ENCODE results near the gene SH3PXD2B. TPM values are rescaled to one million over a fixed set of nuclear protein-coding genes. Genes with fewer than 3 reads are reported as not detected.

SH3PXD2B gene
- total and polyA plus RNA-seq, 2 of the 4 experiments (the other 2 are of a cell fraction): 8.2 to 14.4 TPM

DNA sequence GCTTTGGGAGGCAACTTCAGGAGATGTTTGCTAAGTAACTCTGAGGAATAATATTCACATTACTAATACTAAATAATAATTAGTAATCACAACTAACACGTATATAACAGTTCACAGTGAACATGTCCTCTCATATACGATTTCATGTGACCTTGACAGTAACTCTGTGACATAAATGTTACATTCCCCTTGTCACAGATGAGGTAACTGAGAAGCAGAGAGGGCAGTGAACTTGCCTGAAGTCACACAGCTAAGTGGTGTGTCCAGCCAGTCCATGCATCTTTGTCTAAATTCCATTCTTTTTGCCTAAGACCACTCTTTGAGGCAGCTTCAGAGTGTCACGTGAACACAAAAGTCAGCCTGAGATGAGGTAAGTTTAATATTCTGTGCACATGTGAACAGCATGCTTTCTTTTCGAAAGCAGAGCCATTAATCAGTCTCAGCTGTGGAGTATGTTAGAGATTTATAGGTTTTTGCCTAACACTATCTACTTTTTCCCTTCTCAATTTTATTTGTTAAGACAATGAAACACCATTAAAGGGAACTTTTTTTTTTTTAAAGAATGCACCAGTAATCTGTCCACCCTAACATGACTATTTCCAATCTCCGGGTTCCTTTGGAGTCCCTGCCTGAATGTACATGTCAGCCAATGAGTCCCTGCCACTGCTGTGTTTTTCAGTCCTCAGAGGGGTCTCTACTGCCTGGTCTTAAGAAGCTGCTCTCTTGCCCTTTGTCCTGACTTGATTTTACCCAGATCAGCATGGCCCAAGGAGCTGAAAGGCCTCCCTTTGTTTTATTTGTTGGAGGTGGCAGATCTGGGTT is 43.5 kb downstream of the SH3PXD2B start (continued):
- TF ChIP-seq, protein P1, sequence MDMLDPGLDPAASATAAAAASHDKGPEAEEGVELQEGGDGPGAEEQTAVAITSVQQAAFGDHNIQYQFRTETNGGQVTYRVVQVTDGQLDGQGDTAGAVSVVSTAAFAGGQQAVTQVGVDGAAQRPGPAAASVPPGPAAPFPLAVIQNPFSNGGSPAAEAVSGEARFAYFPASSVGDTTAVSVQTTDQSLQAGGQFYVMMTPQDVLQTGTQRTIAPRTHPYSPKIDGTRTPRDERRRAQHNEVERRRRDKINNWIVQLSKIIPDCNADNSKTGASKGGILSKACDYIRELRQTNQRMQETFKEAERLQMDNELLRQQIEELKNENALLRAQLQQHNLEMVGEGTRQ (IDR thresholded peaks at IDR 0.05; ENCODE audit: low read depth, low read length): no peak

DNA sequence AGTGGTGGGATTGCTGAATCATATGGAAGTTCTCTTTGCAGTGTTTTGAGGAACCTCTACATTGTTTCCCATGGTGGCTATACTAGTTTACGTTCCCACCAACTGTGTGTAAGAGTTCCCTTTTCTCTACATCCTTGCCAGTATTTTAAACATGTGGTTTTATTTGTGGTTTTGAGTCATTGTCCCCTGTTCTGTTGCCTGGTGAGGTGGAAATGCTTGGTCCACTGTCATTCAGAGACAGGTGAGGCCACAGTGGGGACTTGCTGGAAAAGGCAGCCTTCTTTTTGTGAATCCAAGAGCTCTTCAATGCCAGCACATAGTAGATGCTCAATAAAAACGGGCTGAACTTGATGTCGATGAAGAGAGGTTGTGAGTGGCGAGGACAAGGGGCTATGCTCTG is 44.2 kb downstream of the SH3PXD2B start:
- no peak overlapping the region for H3K56ac ChIP-seq (ENCODE audit: extremely low read depth, insufficient read depth, low read length)
- H3K14ac ChIP-seq (replicated peaks; ENCODE audit: low read depth, low read length): no peak overlapping the region
- ChIA-PET POLR2A (ENCODE audit: unreplicated experiment) (no interaction called here), CTCF (no interaction called here)
- H3K27me3 ChIP-seq (ENCODE audit: control insufficient read depth, insufficient read depth, low read length): no peaks in the 10 kb centered on the region
- H3K9me1 ChIP-seq (ENCODE audit: insufficient read depth, low read length): peaks cover 36% of the 10 kb centered on the region
- no peak overlapping the region for H4K91ac ChIP-seq (ENCODE audit: insufficient read depth, low read depth, low read length)
- peaks cover 42% of the 10 kb centered on the region; the same call in 1 of the 2 replicates for H4K20me1 ChIP-seq (ENCODE audit: insufficient read depth, low read length)
- no peak overlapping the region for H3K18ac ChIP-seq (ENCODE audit: low read depth, low read length)
- no peak overlapping the region for H2BK20ac ChIP-seq (ENCODE audit: low read depth, low read length)
- dilution Hi-C loops (cut with HindIII; ENCODE audit: low sequenced_read_pairs, unreplicated experiment): no loop called here
- DNase-seq (peak; percentile 87), ATAC-seq (ENCODE audit: low read depth) (no peak)
- H2AK9ac ChIP-seq (replicated peaks; ENCODE audit: low read depth, low read length, poor library complexity): no peak overlapping the region
- peaks cover 31% of the 10 kb centered on the region for H3K4me1 ChIP-seq (ENCODE audit: control insufficient read depth, insufficient read depth, low read length)
- H3K4me3 ChIP-seq (ENCODE audit: insufficient read depth, low read depth, low read length): no peak overlapping the region
- no TSS peak for BruUV-seq (replicated peaks)
- no peak overlapping the region for H2BK120ac ChIP-seq (ENCODE audit: low read depth, low read length)
- TF ChIP-seq CEBPB (IDR thresholded peaks at IDR 0.05; ENCODE audit: low read depth, low read length): peak; percentile 9; the same call in 1 of the 2 replicates
- TF ChIP-seq MXI1 (IDR thresholded peaks at IDR 0.05; ENCODE audit: borderline replicate concordance, low read depth, low read length): no peak
- no peak for TF ChIP-seq RFX5 (IDR thresholded peaks at IDR 0.05; ENCODE audit: low read depth, low read length)
- TF ChIP-seq, protein P2, sequence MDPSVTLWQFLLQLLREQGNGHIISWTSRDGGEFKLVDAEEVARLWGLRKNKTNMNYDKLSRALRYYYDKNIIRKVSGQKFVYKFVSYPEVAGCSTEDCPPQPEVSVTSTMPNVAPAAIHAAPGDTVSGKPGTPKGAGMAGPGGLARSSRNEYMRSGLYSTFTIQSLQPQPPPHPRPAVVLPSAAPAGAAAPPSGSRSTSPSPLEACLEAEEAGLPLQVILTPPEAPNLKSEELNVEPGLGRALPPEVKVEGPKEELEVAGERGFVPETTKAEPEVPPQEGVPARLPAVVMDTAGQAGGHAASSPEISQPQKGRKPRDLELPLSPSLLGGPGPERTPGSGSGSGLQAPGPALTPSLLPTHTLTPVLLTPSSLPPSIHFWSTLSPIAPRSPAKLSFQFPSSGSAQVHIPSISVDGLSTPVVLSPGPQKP (IDR thresholded peaks at IDR 0.05; ENCODE audit: borderline replicate concordance, low read depth, low read length): no peak
- TF ChIP-seq FOS (IDR thresholded peaks at IDR 0.05; ENCODE audit: low read depth, low read length): 0 out of 2 replicates have a peak, but pooled peaks have one; percentile 11
- in situ Hi-C loops (cut with MboI; ENCODE audit: low sequenced_read_pairs): no loop called here
- H4K8ac ChIP-seq (ENCODE audit: low read depth in 2 of 2, low read length in 2 of 2): no peak overlapping the region
- H2BK15ac ChIP-seq (ENCODE audit: low read depth, low read length): no peak overlapping the region
- H3K4ac ChIP-seq (ENCODE audit: low read depth, low read length): no peak overlapping the region
- H2BK5ac ChIP-seq (ENCODE audit: low read depth, low read length, poor library complexity, severe bottlenecking): no peak overlapping the region
- H3K36me3 ChIP-seq (ENCODE audit: control insufficient read depth, insufficient read depth, low read length): peaks cover 10% of the 10 kb centered on the region; the same call in 1 of the 2 replicates
- H3K9ac ChIP-seq (ENCODE audit: low read depth, low read length): no peak overlapping the region
- H2AK5ac ChIP-seq (ENCODE audit: low read depth, low read length): no peak overlapping the region
- H3K9me3 ChIP-seq (ENCODE audit: control insufficient read depth, insufficient read depth, low read length): no peaks in the 10 kb centered on the region
- WGBS, 2 experiments (ENCODE audit: extremely low coverage in 2 of 2, insufficient read length in 1 of 2): no CpG with 5 or more reads among the region's 4 CpGs
- no peak overlapping the region for H3K4me2 ChIP-seq (ENCODE audit: low read depth, low read length)
- H3K79me1 ChIP-seq (ENCODE audit: low read depth in 1 of 2, low read length in 2 of 2): peaks cover 0 to 61% of the 10 kb centered on the region in 2 experiments; a peak in 3 of 4 replicates
- H3K23ac ChIP-seq (ENCODE audit: low read depth, low read length): no peak overlapping the region
- intact Hi-C loops (cut with micrococcal nuclease): loop anchor here (5.0 kb wide), 1 partner anchor 42 kb away; the partner anchor contains the start of gene SH3PXD2B
- H4K5ac ChIP-seq (ENCODE audit: low read depth, low read length): no peak overlapping the region
- no peak overlapping the region for H3K27ac ChIP-seq (ENCODE audit: insufficient read depth, low read length)
- H2AFZ ChIP-seq (replicated peaks; ENCODE audit: low read length, poor library complexity): no peak overlapping the region

Measured in IMR-90 (cell line).